GM21737 (cell line): ENCODE measurements around the gene SNX32.

Experiments
- ATAC-seq: cut with Tn5 transposase; IDR thresholded peaks from one replicate; pipeline ENCODE4 v1.9.1; 2021; ENCODE audit warnings: mild to moderate bottlenecking, moderate library complexity; ENCODE audit not compliant: unreplicated experiment

SNX32 gene

GRCh38 chr11:65897020-65897471 lies 63.3 kb downstream of the SNX32 start:
- ATAC-seq: no peak

- ATAC-seq: no peak
Observed at GRCh38 chr11:65898656-65899355, 65.0 kb downstream of the SNX32 start.

- ATAC-seq: no peak
Observed at GRCh38 chr11:65899356-65900124, 65.8 kb downstream of the SNX32 start.

GRCh38 chr11:65900125-65900898 lies 66.5 kb downstream of the SNX32 start, which contains the start of gene FOSL1:
FOSL1 (minus strand) TSS chr11:65900388; CDS start chr11:65900339, 49 bp downstream.
- ATAC-seq: peak; percentile 69

- ATAC-seq: no peak
Observed at GRCh38 chr11:65900899-65901180, 67.1 kb downstream of the SNX32 start.

GRCh38 chr11:65903068-65903481 lies 69.3 kb downstream of the SNX32 start:
- no peak for ATAC-seq
